NCI-H526 treated with DMSO at 0.1 percent for 48 hours (cell line): ENCODE results near the gene FAM117B.
"Not testable (repeated sequence)": the region's sequence is repeated elsewhere in the genome, so short reads cannot be mapped to it uniquely, and the experiment has no call there.

Source experiments
- DNase-seq: peaks from one replicate; lab custom pipeline; 2025; lab: John Stamatoyannopoulos, UW

FAM117B gene

GRCh38 chr2:202638721-202639120 is 4.0 kb downstream of the FAM117B start:
- no peak for DNase-seq

GRCh38 chr2:202639231-202639630 is 4.5 kb downstream of the FAM117B start:
- DNase-seq: no peak

- no peak for DNase-seq
Measured at GRCh38 chr2:202642567-202642966, 7.8 kb downstream of the FAM117B start.

GRCh38 chr2:202643012-202643858 is 8.5 kb downstream of the FAM117B start:
- no peak for DNase-seq

- DNase-seq: no peak
Measured at GRCh38 chr2:202652119-202652518, 17.4 kb downstream of the FAM117B start.

- no peak for DNase-seq
Measured at GRCh38 chr2:202653890-202654289, 19.1 kb downstream of the FAM117B start.

- no peak for DNase-seq
Measured at GRCh38 chr2:202657876-202658275, 23.1 kb downstream of the FAM117B start.

GRCh38 chr2:202660796-202661195 is 26.0 kb downstream of the FAM117B start:
- no peak for DNase-seq

GRCh38 chr2:202669841-202670240 is 35.1 kb downstream of the FAM117B start:
- DNase-seq: no peak

GRCh38 chr2:202671317-202672035 is 36.7 kb downstream of the FAM117B start:
- DNase-seq: no peak

GRCh38 chr2:202675097-202675496 is 40.3 kb downstream of the FAM117B start:
- DNase-seq: not testable (repeated sequence)

GRCh38 chr2:202679980-202680379 is 45.2 kb downstream of the FAM117B start:
- DNase-seq: no peak

GRCh38 chr2:202680512-202680911 is 45.7 kb downstream of the FAM117B start:
- DNase-seq: no peak

- no peak for DNase-seq
Measured at GRCh38 chr2:202681688-202682205, 47.0 kb downstream of the FAM117B start.

- DNase-seq: no peak
Measured at GRCh38 chr2:202682274-202682673, 47.5 kb downstream of the FAM117B start.

- no peak for DNase-seq
Measured at GRCh38 chr2:202687276-202687675, 52.5 kb downstream of the FAM117B start.

- DNase-seq: no peak
Measured at GRCh38 chr2:202689459-202689858, 54.7 kb downstream of the FAM117B start.

- no peak for DNase-seq
Measured at GRCh38 chr2:202689898-202690297, 55.1 kb downstream of the FAM117B start.

GRCh38 chr2:202690321-202690900 is 55.6 kb downstream of the FAM117B start:
- no peak for DNase-seq

- DNase-seq: no peak
Measured at GRCh38 chr2:202693503-202693902, 58.7 kb downstream of the FAM117B start.

- DNase-seq: no peak
Measured at GRCh38 chr2:202695166-202695565, 60.4 kb downstream of the FAM117B start.

- no peak for DNase-seq
Measured at GRCh38 chr2:202700075-202700901, 65.5 kb downstream of the FAM117B start.
